ENCODE results near the gene TXNDC11.

The TXNDC11 gene

GRCh38 chr16:11755022-11755760 lies 12.5 kb upstream of the TXNDC11 start:
- DNase-seq (ENCODE audit: low spot score), result no peak

- no peak for DNase-seq (ENCODE audit: low spot score)
Measured at GRCh38 chr16:11752856-11753255, 10.2 kb upstream of the TXNDC11 start.

GRCh38 chr16:11750056-11750455 lies 7.4 kb upstream of the TXNDC11 start:
- DNase-seq (ENCODE audit: low spot score), result no peak

- peak; percentile 22 for DNase-seq (ENCODE audit: low spot score)
Measured at GRCh38 chr16:11748404-11749254, 6.0 kb upstream of the TXNDC11 start.

- no peak for DNase-seq (ENCODE audit: low spot score)
Measured at GRCh38 chr16:11747949-11748403, 5.3 kb upstream of the TXNDC11 start.

GRCh38 chr16:11744075-11744470 lies 1.4 kb upstream of the TXNDC11 start:
- DNase-seq (ENCODE audit: low spot score), result no peak

GRCh38 chr16:11743308-11744074 lies 834 bp upstream of the TXNDC11 start:
- DNase-seq (ENCODE audit: low spot score), result peak; percentile 32

GRCh38 chr16:11742093-11742535 lies 543 bp downstream of the TXNDC11 start:
- peak; percentile 24 for DNase-seq (ENCODE audit: low spot score)

GRCh38 chr16:11740567-11740966 lies 2.1 kb downstream of the TXNDC11 start:
- DNase-seq (ENCODE audit: low spot score), result no peak

- DNase-seq (ENCODE audit: low spot score), result no peak
Measured at GRCh38 chr16:11738742-11739544, 3.7 kb downstream of the TXNDC11 start.

- no peak for DNase-seq (ENCODE audit: low spot score)
Measured at GRCh38 chr16:11737713-11738112, 4.9 kb downstream of the TXNDC11 start.

- DNase-seq (ENCODE audit: low spot score), result no peak
Measured at GRCh38 chr16:11736903-11737302, 5.8 kb downstream of the TXNDC11 start.

- no peak for DNase-seq (ENCODE audit: low spot score)
Measured at GRCh38 chr16:11735787-11736186, 6.9 kb downstream of the TXNDC11 start.

GRCh38 chr16:11734653-11735043 lies 8.0 kb downstream of the TXNDC11 start:
- no peak for DNase-seq (ENCODE audit: low spot score)

GRCh38 chr16:11734025-11734652 lies 8.5 kb downstream of the TXNDC11 start:
- no peak for DNase-seq (ENCODE audit: low spot score)

- no peak for DNase-seq (ENCODE audit: low spot score)
Measured at GRCh38 chr16:11731222-11731621, 11.4 kb downstream of the TXNDC11 start.

- no peak for DNase-seq (ENCODE audit: low spot score)
Measured at GRCh38 chr16:11729787-11730186, 12.9 kb downstream of the TXNDC11 start.

GRCh38 chr16:11727796-11728543 lies 14.7 kb downstream of the TXNDC11 start:
- no peak for DNase-seq (ENCODE audit: low spot score)

- no peak for DNase-seq (ENCODE audit: low spot score)
Measured at GRCh38 chr16:11726008-11726407, 16.6 kb downstream of the TXNDC11 start.

- DNase-seq (ENCODE audit: low spot score), result no peak
Measured at GRCh38 chr16:11725457-11725856, 17.2 kb downstream of the TXNDC11 start.
